Measurements from ENCODE around the gene SLC22A14.

DNA sequence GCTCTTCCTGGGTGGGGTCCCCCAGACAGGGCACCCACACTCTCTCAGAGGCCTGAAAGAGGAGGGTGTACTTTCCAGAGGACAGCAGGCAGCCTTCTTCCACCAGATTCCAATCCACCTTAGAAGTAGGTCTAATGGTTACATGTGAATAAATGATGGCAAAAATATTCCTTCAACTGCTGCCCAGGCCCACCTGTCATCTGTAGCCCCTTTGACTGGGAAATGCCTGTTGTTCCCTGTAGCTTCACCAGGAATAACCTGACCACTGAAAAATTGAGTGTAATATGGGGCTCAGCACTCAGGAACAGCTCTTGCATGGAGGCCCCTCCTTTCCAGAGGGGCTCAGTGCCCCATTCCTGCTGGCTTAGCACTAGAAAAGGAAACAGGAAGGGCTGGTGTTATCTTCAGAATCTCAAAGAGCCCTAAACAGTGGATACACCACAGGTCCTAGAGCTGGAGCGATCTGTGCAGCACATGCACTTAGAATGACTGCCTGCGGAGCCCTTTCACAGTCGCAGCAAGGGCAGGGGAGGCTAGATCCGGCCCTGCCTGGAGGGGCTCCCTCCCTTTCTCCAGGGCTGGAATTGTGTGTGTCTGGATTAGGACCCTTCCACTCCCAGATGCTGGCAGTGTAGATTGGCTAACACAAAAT is 32.1 kb downstream of the SLC22A14 start:
- TF ChIP-seq, protein P1, sequence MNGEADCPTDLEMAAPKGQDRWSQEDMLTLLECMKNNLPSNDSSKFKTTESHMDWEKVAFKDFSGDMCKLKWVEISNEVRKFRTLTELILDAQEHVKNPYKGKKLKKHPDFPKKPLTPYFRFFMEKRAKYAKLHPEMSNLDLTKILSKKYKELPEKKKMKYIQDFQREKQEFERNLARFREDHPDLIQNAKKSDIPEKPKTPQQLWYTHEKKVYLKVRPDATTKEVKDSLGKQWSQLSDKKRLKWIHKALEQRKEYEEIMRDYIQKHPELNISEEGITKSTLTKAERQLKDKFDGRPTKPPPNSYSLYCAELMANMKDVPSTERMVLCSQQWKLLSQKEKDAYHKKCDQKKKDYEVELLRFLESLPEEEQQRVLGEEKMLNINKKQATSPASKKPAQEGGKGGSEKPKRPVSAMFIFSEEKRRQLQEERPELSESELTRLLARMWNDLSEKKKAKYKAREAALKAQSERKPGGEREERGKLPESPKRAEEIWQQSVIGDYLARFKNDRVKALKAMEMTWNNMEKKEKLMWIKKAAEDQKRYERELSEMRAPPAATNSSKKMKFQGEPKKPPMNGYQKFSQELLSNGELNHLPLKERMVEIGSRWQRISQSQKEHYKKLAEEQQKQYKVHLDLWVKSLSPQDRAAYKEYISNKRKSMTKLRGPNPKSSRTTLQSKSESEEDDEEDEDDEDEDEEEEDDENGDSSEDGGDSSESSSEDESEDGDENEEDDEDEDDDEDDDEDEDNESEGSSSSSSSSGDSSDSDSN (IDR thresholded peaks at IDR 0.05; ENCODE audit: borderline replicate concordance in 1 of 2, low read depth in 2 of 2, low read length in 2 of 2) = no peak
- TF ChIP-seq, protein P2, sequence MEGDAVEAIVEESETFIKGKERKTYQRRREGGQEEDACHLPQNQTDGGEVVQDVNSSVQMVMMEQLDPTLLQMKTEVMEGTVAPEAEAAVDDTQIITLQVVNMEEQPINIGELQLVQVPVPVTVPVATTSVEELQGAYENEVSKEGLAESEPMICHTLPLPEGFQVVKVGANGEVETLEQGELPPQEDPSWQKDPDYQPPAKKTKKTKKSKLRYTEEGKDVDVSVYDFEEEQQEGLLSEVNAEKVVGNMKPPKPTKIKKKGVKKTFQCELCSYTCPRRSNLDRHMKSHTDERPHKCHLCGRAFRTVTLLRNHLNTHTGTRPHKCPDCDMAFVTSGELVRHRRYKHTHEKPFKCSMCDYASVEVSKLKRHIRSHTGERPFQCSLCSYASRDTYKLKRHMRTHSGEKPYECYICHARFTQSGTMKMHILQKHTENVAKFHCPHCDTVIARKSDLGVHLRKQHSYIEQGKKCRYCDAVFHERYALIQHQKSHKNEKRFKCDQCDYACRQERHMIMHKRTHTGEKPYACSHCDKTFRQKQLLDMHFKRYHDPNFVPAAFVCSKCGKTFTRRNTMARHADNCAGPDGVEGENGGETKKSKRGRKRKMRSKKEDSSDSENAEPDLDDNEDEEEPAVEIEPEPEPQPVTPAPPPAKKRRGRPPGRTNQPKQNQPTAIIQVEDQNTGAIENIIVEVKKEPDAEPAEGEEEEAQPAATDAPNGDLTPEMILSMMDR (IDR thresholded peaks at IDR 0.05 in 2 of 3, conservative IDR thresholded peaks at IDR 0.05 in 1 of 3; ENCODE audit: insufficient read depth in 2 of 3, low read depth in 1 of 3, low read length in 3 of 3) = no peak
- TF ChIP-seq KDM1A (IDR thresholded peaks at IDR 0.05) (no peak), CEBPG (CRISPR knock-in tag; IDR thresholded peaks at IDR 0.05) (no peak), CEBPG (tag; conservative IDR thresholded peaks at IDR 0.05 in 1 of 2, IDR thresholded peaks at IDR 0.05 in 1 of 2) (no peak), NCOA6 (IDR thresholded peaks at IDR 0.05) (no peak), BACH1 (tag; IDR thresholded peaks at IDR 0.05) (no peak), ILF3 (IDR thresholded peaks at IDR 0.05; ENCODE audit: borderline replicate concordance) (no peak), POLR2AphosphoS5 (IDR thresholded peaks at IDR 0.05; ENCODE audit: control insufficient read depth, insufficient read depth, low read depth, low read length) (no peak), ZBTB7A (IDR thresholded peaks at IDR 0.05; ENCODE audit: borderline replicate concordance, control insufficient read depth, low read depth, low read length) (no peak), POLR2A (conservative IDR thresholded peaks at IDR 0.05) (no peak), NFYB (IDR thresholded peaks at IDR 0.05; ENCODE audit: extremely low read depth, insufficient read length) (no peak)
- TF ChIP-seq, protein P3, sequence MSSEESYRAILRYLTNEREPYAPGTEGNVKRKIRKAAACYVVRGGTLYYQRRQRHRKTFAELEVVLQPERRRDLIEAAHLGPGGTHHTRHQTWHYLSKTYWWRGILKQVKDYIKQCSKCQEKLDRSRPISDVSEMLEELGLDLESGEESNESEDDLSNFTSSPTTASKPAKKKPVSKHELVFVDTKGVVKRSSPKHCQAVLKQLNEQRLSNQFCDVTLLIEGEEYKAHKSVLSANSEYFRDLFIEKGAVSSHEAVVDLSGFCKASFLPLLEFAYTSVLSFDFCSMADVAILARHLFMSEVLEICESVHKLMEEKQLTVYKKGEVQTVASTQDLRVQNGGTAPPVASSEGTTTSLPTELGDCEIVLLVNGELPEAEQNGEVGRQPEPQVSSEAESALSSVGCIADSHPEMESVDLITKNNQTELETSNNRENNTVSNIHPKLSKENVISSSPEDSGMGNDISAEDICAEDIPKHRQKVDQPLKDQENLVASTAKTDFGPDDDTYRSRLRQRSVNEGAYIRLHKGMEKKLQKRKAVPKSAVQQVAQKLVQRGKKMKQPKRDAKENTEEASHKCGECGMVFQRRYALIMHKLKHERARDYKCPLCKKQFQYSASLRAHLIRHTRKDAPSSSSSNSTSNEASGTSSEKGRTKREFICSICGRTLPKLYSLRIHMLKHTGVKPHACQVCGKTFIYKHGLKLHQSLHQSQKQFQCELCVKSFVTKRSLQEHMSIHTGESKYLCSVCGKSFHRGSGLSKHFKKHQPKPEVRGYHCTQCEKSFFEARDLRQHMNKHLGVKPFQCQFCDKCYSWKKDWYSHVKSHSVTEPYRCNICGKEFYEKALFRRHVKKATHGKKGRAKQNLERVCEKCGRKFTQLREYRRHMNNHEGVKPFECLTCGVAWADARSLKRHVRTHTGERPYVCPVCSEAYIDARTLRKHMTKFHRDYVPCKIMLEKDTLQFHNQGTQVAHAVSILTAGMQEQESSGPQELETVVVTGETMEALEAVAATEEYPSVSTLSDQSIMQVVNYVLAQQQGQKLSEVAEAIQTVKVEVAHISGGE (CRISPR knock-in tag; IDR thresholded peaks at IDR 0.05) = no peak
- TF ChIP-seq, protein P4, sequence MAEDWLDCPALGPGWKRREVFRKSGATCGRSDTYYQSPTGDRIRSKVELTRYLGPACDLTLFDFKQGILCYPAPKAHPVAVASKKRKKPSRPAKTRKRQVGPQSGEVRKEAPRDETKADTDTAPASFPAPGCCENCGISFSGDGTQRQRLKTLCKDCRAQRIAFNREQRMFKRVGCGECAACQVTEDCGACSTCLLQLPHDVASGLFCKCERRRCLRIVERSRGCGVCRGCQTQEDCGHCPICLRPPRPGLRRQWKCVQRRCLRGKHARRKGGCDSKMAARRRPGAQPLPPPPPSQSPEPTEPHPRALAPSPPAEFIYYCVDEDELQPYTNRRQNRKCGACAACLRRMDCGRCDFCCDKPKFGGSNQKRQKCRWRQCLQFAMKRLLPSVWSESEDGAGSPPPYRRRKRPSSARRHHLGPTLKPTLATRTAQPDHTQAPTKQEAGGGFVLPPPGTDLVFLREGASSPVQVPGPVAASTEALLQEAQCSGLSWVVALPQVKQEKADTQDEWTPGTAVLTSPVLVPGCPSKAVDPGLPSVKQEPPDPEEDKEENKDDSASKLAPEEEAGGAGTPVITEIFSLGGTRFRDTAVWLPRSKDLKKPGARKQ (CRISPR knock-in tag; IDR thresholded peaks at IDR 0.05) = no peak
- TF ChIP-seq, protein P5, sequence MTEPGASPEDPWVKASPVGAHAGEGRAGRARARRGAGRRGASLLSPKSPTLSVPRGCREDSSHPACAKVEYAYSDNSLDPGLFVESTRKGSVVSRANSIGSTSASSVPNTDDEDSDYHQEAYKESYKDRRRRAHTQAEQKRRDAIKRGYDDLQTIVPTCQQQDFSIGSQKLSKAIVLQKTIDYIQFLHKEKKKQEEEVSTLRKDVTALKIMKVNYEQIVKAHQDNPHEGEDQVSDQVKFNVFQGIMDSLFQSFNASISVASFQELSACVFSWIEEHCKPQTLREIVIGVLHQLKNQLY (CRISPR knock-in tag; conservative IDR thresholded peaks at IDR 0.05) = no peak

All from K562 (cell line).